Liver (tissue), 9 donors: ENCODE data around the gene TNFAIP3. TPM values are rescaled to one million over a fixed set of nuclear protein-coding genes. Genes with fewer than 3 reads are reported as not detected.

Experiments
- DNase-seq: peaks from one replicate; pipeline ENCODE4 v3.0.0-alpha.2; 2017; ENCODE audit warnings: low spot score
- H3K27ac ChIP-seq, 2 donors: one replicate each; pipeline ENCODE4 v1.7.0; 2013; ENCODE audit warnings: inconsistent platforms in 2 of 2, low read length in 2 of 2, control low read depth in 1 of 2, low read depth in 1 of 2, mild to moderate bottlenecking in 1 of 2
- H3K27me3 ChIP-seq, 4 donors: one replicate each; pipeline versions ENCODE4 v1.6.1 to v1.7.0; 2013; ENCODE audit warnings: low read length in 3 of 4, inconsistent platforms in 1 of 4, mild to moderate bottlenecking in 1 of 4, moderate library complexity in 1 of 4; ENCODE audit not compliant: control insufficient read depth in 4 of 4, insufficient read depth in 4 of 4
- H3K36me3 ChIP-seq, 4 donors: one replicate each; pipeline versions ENCODE4 v1.6.1 to v1.7.0; 2013; ENCODE audit warnings: low read length in 3 of 4, mild to moderate bottlenecking in 3 of 4, low read depth in 1 of 4, moderate library complexity in 1 of 4; ENCODE audit not compliant: control insufficient read depth in 4 of 4, insufficient read depth in 3 of 4
- H3K4me1 ChIP-seq, 4 donors: one replicate each; pipeline versions ENCODE4 v1.6.1 to v1.7.0; 2013; ENCODE audit warnings: low read length in 3 of 4, mild to moderate bottlenecking in 3 of 4, moderate library complexity in 1 of 4; ENCODE audit not compliant: control insufficient read depth in 4 of 4, insufficient read depth in 4 of 4
- H3K4me3 ChIP-seq, 3 donors: one replicate each; pipeline versions ENCODE4 v1.6.1 to v1.7.0; 2013; ENCODE audit warnings: low read length in 3 of 3, control low read depth in 1 of 3, low read depth in 1 of 3, mild to moderate bottlenecking in 1 of 3
- H3K9ac ChIP-seq, 2 donors: one replicate each; pipeline ENCODE4 v1.7.0; 2013; ENCODE audit warnings: low read length in 2 of 2, mild to moderate bottlenecking in 2 of 2, moderate library complexity in 2 of 2, control low read depth in 1 of 2, low read depth in 1 of 2
- H3K9me3 ChIP-seq, 4 donors: one replicate each; pipeline versions ENCODE4 v1.6.1 to v1.7.0; 2013; ENCODE audit warnings: low read length in 3 of 4; ENCODE audit not compliant: control insufficient read depth in 4 of 4
- EGR1 ChIP-seq, 2 donors: IDR thresholded peaks; 2 replicates each; pipeline ENCODE4 v1.6.1; 2016 to 2018; ENCODE audit warnings: antibody characterized with exemption in 2 of 2, low read depth in 2 of 2
- FOXA1 ChIP-seq: IDR thresholded peaks from 2 replicates; pipeline ENCODE4 v1.6.1; 2016; ENCODE audit warnings: antibody characterized with exemption
- FOXA2 ChIP-seq: IDR thresholded peaks from 2 replicates; pipeline ENCODE4 v1.6.1; 2016; ENCODE audit warnings: antibody characterized with exemption
- GABPA ChIP-seq, 2 donors: IDR thresholded peaks in 1 of 2; conservative IDR thresholded peaks in 1 of 2; 2 replicates each; pipeline ENCODE4 v1.6.1; 2016; ENCODE audit warnings: antibody characterized with exemption in 2 of 2, mild to moderate bottlenecking in 1 of 2, moderate library complexity in 1 of 2
- HNF4A ChIP-seq, 2 donors: conservative IDR thresholded peaks; 2 replicates each; pipeline ENCODE4 v1.6.1; 2016; ENCODE audit warnings: antibody characterized with exemption in 2 of 2, mild to moderate bottlenecking in 2 of 2
- HNF4G ChIP-seq: IDR thresholded peaks from 2 replicates; pipeline ENCODE4 v1.6.1; 2016; ENCODE audit warnings: antibody characterized with exemption
- JUND ChIP-seq, 2 donors: IDR thresholded peaks; 2 replicates each; pipeline ENCODE4 v1.6.1; 2016; ENCODE audit warnings: antibody characterized with exemption in 2 of 2
- NR2F2 ChIP-seq: IDR thresholded peaks from 2 replicates; pipeline ENCODE4 v1.6.1; 2016; ENCODE audit warnings: antibody characterized with exemption
- RAD21 ChIP-seq, 2 donors: IDR thresholded peaks; 2 replicates each; pipeline ENCODE4 v1.6.1; 2016; ENCODE audit warnings: antibody characterized with exemption in 2 of 2, mild to moderate bottlenecking in 2 of 2
- REST ChIP-seq: IDR thresholded peaks from 2 replicates; pipeline ENCODE4 v1.6.1; 2016; ENCODE audit warnings: antibody characterized with exemption, mild to moderate bottlenecking
- RXRA ChIP-seq, 2 donors: IDR thresholded peaks; 2 replicates each; pipeline ENCODE4 v1.6.1; 2017 to 2018; ENCODE audit warnings: antibody characterized with exemption in 2 of 2, mild to moderate bottlenecking in 1 of 2
- SP1 ChIP-seq: IDR thresholded peaks from 2 replicates; pipeline ENCODE4 v1.6.1; 2018; ENCODE audit warnings: antibody characterized with exemption, mild to moderate bottlenecking
- TAF1 ChIP-seq: conservative IDR thresholded peaks from 2 replicates; pipeline ENCODE4 v1.6.1; 2016; ENCODE audit warnings: antibody characterized with exemption, mild to moderate bottlenecking
- YY1 ChIP-seq: IDR thresholded peaks from 2 replicates; pipeline ENCODE4 v1.6.1; 2016; ENCODE audit warnings: antibody characterized with exemption, mild to moderate bottlenecking
- whole genome bisulfite sequencing: extraction: QIAGEN DNeasy Blood & Tissue Kit; methylation state at CpG from one replicate; pipeline ENCODE4 v1.1.7; 2013; 5-methylcytosine and 5-hydroxymethylcytosine counted together
- polyA plus RNA-seq, 2 donors: library from polyadenylated mRNA; stranded (reverse) in 1 of 2; unstranded in 1 of 2; fragments of 200-250 nt in 1 of 2; fragments of >200 nt in 1 of 2; fragmentation: Nextera tagmentation in 1 of 2; extraction: Ambion mirVana in 1 of 2; gene quantifications; one replicate each; pipeline versions ENCODE4 v1.2.1 to v1.2.3, GENCODE V29; 2013 to 2015
- total RNA-seq, 2 donors: library from RNA; depleted of rRNA; stranded (reverse); fragments of >200 nt; gene quantifications; one replicate each; pipeline ENCODE4 v1.2.3, GENCODE V29; 2014
- TF ChIP-seq, protein P1 (sequence below): fragments of 150-350 bp; IDR thresholded peaks from 2 replicates; pipeline ENCODE4 v1.5.1; 2017; ENCODE audit warnings: improper control_type of control experiment, low read depth, low read length; ENCODE audit not compliant: missing input control
- TF ChIP-seq, protein P2 (sequence below): IDR thresholded peaks from 2 replicates; pipeline ENCODE4 v1.6.1; 2016; ENCODE audit warnings: antibody characterized with exemption
- TF ChIP-seq, protein P3 (sequence below): IDR thresholded peaks from 2 replicates; pipeline ENCODE4 v1.6.1; 2016; ENCODE audit warnings: antibody characterized with exemption
- TF ChIP-seq, protein P4 (sequence below): IDR thresholded peaks from 2 replicates; pipeline ENCODE4 v1.6.1; 2016; ENCODE audit warnings: antibody characterized with exemption
- donor health status: healthy.
- donor health status: healthy.
- donor health status: healthy.
- donor health status: healthy.
- donor health status: healthy.

TNFAIP3 gene
- total and polyA plus RNA-seq, 4 donors, result 4.5 to 8.0 (median 6.7) TPM

- H3K4me3 ChIP-seq, result no peak overlapping the region
- no peak overlapping the region for H3K9ac ChIP-seq
- H3K27ac ChIP-seq, result no peak overlapping the region
- no peaks in the 10 kb centered on the region for H3K27me3 ChIP-seq
- TF ChIP-seq, protein P1, sequence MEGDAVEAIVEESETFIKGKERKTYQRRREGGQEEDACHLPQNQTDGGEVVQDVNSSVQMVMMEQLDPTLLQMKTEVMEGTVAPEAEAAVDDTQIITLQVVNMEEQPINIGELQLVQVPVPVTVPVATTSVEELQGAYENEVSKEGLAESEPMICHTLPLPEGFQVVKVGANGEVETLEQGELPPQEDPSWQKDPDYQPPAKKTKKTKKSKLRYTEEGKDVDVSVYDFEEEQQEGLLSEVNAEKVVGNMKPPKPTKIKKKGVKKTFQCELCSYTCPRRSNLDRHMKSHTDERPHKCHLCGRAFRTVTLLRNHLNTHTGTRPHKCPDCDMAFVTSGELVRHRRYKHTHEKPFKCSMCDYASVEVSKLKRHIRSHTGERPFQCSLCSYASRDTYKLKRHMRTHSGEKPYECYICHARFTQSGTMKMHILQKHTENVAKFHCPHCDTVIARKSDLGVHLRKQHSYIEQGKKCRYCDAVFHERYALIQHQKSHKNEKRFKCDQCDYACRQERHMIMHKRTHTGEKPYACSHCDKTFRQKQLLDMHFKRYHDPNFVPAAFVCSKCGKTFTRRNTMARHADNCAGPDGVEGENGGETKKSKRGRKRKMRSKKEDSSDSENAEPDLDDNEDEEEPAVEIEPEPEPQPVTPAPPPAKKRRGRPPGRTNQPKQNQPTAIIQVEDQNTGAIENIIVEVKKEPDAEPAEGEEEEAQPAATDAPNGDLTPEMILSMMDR, result no peak
- H3K9me3 ChIP-seq, result peaks cover 0 to 2% (median 0%) of the 10 kb centered on the region in 4 donors
- DNase-seq, result no peak
- no peaks in the 10 kb centered on the region for H3K36me3 ChIP-seq
- WGBS, result 97% methylated on average over 1 of the region's 1 CpG
- no peaks in the 10 kb centered on the region for H3K4me1 ChIP-seq
Measured at GRCh38 chr6:137917551-137918325, 50.7 kb downstream of the TNFAIP3 start.

DNA sequence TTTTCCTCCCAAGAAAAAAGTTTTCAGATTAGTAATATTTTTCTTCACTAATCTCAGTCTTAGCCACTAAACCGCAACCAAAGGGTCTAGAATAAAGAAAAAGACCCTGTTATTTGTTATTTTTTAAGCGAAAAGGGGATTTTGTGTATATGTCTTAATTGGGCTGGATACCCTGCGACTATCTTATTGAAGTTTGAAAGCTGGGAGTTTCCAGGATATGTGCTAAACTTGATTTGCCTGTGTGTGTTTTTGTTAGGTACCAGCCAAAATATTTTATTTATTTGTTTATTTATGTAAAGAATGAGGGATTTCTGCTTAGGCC lies 52.4 kb downstream of the TNFAIP3 start:
- Histone ChIP-seq H3K27me3 (no peaks in the 10 kb centered on the region), H3K9me3 (no peaks in the 10 kb centered on the region), H3K9ac (no peak overlapping the region), H3K4me1 (no peaks in the 10 kb centered on the region), H3K36me3 (no peaks in the 10 kb centered on the region), H3K4me3 (no peak overlapping the region), H3K27ac (no peak overlapping the region)
- 89% methylated on average over 3 of the region's 3 CpGs for WGBS
- TF ChIP-seq REST (no peak), GABPA (IDR thresholded peaks at IDR 0.05 in 1 of 2, conservative IDR thresholded peaks at IDR 0.05 in 1 of 2) (no peak), FOXA2 (no peak), HNF4G (no peak), FOXA1 (no peak), RAD21 (IDR thresholded peaks at IDR 0.05) (no peak), JUND (IDR thresholded peaks at IDR 0.05) (no peak), EGR1 (IDR thresholded peaks at IDR 0.05; ENCODE audit: low read depth in 2 of 2) (no peak), RXRA (IDR thresholded peaks at IDR 0.05) (no peak), SP1 (no peak), NR2F2 (no peak), YY1 (no peak), HNF4A (conservative IDR thresholded peaks at IDR 0.05) (no peak), TAF1 (no peak)
- TF ChIP-seq, protein P2, sequence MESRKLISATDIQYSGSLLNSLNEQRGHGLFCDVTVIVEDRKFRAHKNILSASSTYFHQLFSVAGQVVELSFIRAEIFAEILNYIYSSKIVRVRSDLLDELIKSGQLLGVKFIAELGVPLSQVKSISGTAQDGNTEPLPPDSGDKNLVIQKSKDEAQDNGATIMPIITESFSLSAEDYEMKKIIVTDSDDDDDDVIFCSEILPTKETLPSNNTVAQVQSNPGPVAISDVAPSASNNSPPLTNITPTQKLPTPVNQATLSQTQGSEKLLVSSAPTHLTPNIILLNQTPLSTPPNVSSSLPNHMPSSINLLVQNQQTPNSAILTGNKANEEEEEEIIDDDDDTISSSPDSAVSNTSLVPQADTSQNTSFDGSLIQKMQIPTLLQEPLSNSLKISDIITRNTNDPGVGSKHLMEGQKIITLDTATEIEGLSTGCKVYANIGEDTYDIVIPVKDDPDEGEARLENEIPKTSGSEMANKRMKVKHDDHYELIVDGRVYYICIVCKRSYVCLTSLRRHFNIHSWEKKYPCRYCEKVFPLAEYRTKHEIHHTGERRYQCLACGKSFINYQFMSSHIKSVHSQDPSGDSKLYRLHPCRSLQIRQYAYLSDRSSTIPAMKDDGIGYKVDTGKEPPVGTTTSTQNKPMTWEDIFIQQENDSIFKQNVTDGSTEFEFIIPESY, result no peak
- TF ChIP-seq, protein P3, sequence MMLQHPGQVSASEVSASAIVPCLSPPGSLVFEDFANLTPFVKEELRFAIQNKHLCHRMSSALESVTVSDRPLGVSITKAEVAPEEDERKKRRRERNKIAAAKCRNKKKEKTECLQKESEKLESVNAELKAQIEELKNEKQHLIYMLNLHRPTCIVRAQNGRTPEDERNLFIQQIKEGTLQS, result no peak
- TF ChIP-seq, protein P1, result no peak
- TF ChIP-seq, protein P4, sequence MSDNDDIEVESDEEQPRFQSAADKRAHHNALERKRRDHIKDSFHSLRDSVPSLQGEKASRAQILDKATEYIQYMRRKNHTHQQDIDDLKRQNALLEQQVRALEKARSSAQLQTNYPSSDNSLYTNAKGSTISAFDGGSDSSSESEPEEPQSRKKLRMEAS, result no peak
- DNase-seq, result no peak
